UCSD-AML1 (cell line): ENCODE data around the gene ACOX2.

Source experiments
- DNase-seq: peaks from one replicate; lab custom pipeline; 2025; ENCODE audit not compliant: unreplicated experiment; lab: John Stamatoyannopoulos, UW

ACOX2 gene

DNA sequence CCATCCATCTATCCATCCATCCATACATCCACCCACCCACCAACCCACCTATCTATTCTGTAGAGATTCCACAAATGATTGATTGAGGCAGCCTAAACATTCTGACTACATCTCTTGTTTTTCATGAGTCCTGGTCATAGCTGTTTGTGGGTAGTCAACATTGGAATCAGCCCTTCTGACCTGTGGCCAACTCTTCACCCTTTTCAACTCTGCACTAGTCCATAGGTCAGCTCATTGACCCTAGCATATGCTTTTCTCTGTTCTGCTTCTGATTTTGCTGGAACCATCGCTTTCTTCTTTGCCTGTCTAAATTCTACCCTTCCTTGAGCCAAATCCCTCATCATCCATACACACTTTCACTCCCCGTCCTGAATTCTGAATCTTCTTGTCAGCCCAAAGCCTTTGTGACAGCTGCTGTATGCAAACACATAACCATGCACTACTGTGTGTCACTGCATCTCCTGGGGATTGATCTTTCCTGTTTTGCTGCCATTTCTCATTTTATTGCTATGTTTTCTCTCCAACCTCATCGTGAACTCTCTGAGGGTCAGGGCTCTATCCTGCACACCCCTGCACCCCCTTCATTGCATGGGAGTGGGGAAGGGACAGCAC is 61.9 kb downstream of the ACOX2 start:
- DNase-seq: no peak

DNA sequence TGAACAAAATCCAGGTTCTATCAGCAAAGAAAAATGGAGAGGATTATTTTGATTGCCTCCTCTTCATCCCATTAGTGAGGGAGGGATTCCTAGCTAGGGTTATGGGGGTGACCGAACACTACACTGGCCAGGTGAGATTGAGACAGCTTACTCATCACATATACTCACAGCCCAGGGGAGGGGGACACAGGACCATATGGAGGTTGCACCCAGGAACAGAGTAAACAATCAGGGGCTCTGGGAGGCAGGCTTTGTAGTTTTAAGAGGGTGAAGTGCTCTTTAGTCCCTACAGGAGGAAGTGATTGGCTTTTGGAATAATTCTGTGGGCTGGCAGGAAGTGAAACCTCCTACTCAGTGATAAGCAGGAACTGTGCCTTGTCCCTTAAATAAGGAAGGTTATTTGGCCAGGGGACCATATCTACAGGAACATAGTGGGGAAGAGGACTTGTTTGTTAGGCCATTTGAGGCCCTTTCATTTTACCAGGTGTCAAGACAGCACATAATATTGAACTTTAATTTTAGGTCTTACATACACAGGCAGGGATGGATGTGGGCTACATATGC is 62.6 kb downstream of the ACOX2 start:
- peak; percentile 17 for DNase-seq

DNA sequence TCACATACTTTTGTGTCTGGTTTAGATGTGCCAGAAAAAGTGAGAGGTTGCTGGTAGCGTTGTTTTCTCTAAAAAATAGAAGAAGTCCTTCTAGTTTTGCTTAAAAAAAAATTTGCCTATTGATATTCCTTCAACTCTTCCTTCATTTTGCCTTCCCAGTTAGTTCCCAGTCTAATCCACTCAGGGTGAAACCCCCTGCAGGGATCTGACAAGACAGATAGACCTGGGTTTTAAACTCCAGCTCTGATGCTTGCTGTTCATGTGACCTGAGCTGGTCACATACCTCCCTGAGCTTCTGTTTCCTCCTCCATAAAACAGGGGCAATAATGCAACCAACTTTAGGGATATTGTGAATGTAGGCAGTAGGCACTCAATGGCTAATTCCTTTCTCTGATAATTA is 63.7 kb downstream of the ACOX2 start:
- no peak for DNase-seq

- peak; percentile 21 for DNase-seq
Measured at GRCh38 chr3:58471025-58471887, 65.7 kb downstream of the ACOX2 start.

- no peak for DNase-seq
Measured at GRCh38 chr3:58470363-58471024, 66.5 kb downstream of the ACOX2 start.

DNA sequence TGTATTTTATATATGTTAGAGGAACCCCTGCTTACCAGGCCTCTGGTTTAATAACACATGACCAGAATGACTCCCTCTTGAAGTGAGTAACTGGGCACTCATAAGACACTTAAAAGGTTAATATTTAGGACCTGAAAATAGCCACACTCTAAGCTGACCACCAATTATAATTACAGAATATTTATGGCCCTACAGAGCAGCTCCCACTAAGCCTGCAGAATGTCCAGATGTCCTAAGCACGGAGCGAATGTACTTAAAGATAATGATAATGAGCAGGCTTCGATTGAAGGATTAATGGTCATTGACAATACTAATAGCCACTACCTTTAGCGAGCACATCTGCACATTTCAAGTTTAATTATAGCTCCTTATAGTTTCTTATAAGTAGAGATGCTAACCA is 67.9 kb downstream of the ACOX2 start:
- no peak for DNase-seq

GRCh38 chr3:58466899-58467563 is 70.0 kb downstream of the ACOX2 start:
- DNase-seq: no peak

GRCh38 chr3:58464866-58465265 is 72.1 kb downstream of the ACOX2 start:
- no peak for DNase-seq

DNA sequence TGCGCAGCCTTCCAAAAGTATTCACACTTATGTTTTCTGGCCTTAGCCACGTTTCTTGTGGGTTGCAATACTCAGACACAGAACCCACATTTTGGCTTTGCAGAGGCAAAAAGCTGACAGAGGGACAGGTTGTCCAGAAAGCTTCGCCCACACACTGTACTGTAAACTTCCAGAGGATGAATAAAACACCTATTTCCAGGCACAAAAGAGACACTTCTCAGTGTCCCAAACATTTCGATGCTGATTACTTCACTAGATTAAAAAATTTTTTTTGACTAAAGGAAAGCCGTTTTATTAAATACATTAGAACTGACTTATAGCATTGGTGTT is 73.1 kb downstream of the ACOX2 start:
- no peak for DNase-seq

DNA sequence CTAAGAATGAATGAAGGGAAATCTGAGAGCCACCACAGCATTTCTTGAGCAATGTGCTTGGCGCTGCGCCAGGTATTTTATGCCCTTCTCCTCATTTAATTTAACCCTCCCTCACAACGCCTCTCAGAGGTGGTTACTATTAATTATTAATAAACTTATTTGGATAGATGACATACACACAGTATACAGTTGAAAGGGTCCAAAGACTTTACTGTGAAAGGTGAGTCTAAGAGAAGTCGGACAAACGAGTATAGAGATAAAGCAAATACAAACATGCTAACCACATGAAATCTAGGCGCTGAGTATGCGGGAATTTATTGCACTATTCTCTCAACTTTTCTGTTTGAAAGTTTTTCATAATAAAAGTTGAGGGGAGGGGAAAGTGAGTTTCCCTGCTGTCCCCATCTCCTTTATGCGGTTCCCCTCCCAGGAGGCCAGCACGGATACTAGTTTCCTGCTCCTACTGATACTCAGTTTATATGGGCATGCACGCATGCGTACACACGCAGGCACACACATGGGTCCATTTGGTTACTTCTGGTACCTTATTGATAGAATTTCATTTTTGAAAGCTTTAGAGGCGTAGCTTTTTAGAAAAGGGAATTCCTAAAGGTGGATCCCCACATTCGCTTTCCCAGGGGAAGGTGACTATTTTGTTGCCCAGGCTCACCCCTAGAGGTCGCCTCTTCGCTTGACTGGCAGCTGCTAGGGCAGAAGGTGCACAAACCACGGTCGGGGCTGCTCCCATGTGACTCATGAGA is 73.6 kb downstream of the ACOX2 start:
- peak; percentile 55 for DNase-seq

DNA sequence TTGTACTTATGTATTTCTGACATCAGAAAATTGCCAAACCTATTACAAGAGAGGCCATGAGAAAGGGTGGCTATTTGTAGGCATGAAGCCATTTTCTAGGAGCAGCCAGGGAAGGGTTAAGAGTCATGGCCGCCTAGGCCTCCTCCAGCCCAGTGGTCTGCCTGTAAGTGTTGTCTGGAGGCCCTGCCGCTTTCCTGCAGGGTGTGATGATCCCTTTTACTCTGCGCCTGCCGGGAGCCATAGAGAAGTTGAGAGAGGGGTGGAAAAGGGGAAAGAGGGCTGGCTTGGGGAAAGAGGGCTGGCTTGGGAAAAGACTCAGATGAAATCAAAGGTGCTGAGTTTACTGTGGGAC is 74.2 kb downstream of the ACOX2 start:
- DNase-seq: no peak

GRCh38 chr3:58459160-58459559 is 77.8 kb downstream of the ACOX2 start:
- no peak for DNase-seq
